Stimulated activated CD4-positive, alpha-beta T cell treated with anti-CD3 and anti-CD28 coated beads, Interleukin-2, amount 100 ng/mL, for 24 hours (primary cell): ENCODE results near the gene NHLRC4.

Experiments
- DNase-seq, 2 donors: peaks; one replicate each; pipeline ENCODE4 v3.0.0-alpha.2; 2020

Gene NHLRC4

GRCh38 chr16:554640-555365 lies 12.0 kb upstream of the NHLRC4 start:
- no peak for DNase-seq

DNA sequence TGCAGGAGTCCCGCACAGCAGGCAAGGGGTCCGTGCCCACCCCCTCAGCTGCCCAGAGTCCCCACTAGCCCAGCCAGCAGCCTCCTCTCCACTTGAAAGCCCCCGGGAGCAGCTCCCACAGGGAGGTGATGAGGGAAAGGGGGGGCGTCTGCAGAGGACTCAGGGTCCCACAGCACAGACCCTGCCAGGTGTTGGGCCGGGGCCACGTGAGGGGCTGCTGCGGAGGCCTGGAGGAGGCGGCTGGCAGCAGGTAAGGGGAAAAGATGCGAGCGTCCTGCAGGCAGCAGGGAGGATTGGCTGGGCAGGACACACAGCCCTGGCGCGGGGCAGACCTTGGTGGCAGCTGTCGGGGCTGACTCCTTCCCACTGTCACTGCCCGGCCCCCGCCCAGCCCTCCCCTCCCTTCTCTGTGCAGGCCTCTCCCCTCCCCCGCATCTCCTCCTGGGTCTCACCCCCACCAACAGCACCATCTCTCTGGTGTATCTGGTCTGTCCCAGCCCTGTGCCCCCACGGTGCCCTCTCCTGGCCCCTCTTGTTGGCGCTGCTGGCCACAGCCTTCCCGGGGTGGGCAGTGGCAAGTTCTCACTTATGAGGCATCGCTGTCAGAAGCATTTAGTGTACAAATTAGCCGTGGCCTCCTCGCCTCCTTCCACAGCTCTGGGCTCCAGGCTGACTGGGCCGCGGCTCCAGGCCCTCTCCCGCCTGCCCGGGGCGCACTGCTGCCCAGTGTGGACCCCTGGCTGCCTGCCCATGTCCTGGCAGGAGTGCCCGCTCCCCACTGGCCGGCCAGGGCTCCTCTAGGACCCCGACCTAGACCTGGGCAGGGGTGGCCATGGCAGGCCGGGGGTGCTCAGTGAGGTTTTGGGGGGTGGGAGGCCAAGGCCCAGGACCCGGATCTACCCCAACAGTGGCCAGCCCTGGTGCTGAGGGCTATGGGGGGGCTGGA lies 11.0 kb upstream of the NHLRC4 start:
- DNase-seq = no peak

DNA sequence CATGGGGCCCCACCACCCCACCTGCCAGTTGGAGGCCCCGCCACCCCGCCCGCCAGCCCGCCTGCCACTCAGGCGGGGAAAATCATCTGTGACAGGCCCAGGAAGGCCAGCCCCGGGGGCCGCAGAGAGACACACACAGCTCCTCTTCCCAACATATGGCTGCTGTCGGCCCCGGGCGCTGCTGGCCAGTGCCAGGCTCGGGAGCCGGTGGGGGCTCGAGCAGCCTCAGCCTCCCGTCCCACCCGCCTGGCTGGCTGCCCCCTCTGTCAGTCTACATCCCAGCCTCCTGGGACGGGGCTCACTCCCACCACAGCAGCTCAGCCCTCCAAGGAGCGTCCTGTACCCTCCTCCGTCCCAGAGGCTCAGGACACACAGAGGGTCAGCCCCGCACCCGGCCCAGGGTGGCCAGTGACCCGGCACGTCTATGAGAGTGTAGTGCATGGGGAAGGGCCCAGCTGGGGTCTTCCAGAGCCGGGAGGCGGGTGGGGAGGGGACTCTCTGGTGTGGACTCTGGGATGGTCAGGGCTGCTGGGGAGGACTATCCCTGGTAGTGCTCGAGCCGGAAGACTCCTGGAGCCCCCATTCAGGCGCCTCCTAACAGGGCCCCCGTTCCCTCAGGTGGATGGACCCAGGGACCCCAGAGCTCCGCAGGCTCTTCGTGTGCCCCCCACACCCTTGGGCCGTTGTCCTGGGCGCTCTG lies 10.2 kb upstream of the NHLRC4 start:
- DNase-seq = no peak

- DNase-seq = no peak
Observed at GRCh38 chr16:557463-558297, 9.1 kb upstream of the NHLRC4 start.

GRCh38 chr16:558298-559020 lies 8.3 kb upstream of the NHLRC4 start:
- DNase-seq = no peak

DNA sequence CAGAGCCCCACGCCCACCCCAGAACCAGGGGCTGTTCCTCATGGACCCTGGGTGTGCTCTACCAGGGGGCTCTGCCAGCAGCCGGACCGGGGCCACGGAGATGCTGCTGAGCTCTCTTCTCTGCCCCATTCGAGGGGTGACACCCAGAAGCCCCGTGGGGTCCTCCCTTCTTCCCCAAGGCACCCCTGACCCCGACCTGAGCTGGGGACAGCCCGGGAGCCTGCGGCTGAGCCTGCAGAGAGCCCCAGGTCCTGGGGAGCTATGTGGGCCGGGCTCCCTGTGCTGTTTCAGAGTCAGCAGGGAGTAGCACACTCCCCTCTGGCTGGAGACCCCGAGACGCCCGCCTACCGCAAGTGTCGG lies 7.8 kb upstream of the NHLRC4 start:
- DNase-seq = no peak

DNA sequence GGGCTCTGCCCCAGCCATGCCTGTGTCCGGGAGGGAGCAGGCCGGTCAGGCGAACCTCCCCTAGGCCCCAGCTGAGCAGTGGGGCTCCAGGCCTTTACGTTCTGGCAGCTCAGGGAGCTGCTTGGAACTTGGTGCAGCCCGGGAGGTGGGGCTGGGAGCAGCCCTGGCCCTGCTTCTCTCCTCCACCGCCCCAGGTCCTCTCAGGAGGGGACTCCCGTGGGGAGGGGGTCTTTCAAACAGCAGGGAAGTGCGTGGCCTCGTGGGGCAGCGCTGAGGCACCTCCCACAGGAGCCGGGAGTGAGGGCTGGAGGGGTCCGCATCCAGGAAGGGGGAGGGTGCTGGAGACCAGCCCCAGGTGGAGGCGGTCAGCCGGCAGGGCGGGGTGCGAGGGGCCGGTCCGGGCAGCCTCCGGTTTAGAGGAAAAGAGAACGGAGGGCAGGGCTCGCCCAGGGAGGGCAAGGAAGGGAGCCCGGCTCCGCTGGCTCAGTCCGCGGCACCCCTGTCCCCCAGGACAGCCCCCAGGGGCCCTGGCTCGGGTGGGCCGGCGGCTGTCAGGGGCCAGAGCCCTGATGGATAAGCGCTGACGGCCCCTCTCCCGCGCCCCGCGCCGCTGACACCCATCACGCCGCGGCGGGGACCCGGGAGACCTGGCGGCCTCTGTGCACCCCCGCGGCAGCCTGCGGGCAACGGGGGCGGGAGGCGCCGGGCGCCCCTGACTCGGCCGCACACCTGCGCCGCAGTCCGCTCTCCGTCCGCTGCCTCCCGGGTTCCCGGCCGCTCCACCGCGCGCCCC lies 7.2 kb upstream of the NHLRC4 start:
- no peak for DNase-seq

GRCh38 chr16:560204-560700 lies 6.6 kb upstream of the NHLRC4 start, which contains the start of gene PRR35:
Gene PRR35, plus strand, starts transcription at chr16:560394. Its CDS starts 2,901 bp downstream, at chr16:563295.
- DNase-seq = no peak

GRCh38 chr16:560701-561412 lies 5.9 kb upstream of the NHLRC4 start:
- no peak for DNase-seq

- no peak for DNase-seq
Observed at GRCh38 chr16:561413-561794, 5.4 kb upstream of the NHLRC4 start.

GRCh38 chr16:561957-562938 lies 4.6 kb upstream of the NHLRC4 start:
- DNase-seq = no peak

DNA sequence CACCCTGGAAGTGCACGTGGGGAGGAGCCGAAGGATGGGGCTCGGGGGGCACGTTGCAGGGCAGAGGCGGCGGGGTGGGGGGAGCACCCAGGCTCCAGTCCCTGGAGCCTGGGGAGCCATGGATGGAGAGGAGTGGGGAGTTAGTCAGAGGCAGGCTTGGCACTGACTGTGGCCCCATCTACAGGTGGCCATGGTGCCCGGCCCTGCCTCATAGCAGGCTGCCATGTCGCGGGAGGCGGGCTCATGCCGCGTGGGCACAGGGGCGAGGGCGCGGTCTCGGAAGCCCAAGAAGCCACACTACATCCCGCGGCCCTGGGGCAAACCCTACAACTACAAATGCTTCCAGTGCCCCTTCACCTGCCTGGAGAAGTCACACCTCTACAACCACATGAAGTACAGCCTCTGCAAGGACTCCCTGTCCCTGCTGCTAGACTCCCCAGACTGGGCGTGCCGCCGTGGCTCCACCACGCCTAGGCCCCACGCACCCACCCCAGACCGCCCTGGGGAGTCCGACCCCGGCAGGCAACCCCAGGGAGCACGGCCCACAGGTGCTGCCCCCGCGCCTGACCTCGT lies 3.6 kb upstream of the NHLRC4 start:
- no peak for DNase-seq

GRCh38 chr16:564690-565418 lies 2.0 kb upstream of the NHLRC4 start:
- no peak for DNase-seq

- DNase-seq = no peak
Observed at GRCh38 chr16:565419-566330, 1.1 kb upstream of the NHLRC4 start.

- DNase-seq = no peak
Observed at GRCh38 chr16:567373-568256, 810 bp downstream of the NHLRC4 start.
